ENCODE measurements around the gene PFN1. TPM values are rescaled to one million over a fixed set of nuclear protein-coding genes. Genes with fewer than 3 reads are reported as not detected.

The PFN1 gene
- total and polyA plus RNA-seq, 10 of the 15 experiments (the other 5 are each of a cell fraction or from before 2014, with no cell fraction given) = 154 to 3,892 (median 1,918) TPM

- H3K79me2 ChIP-seq (ENCODE audit: control insufficient read depth, insufficient read depth, low read length) = peaks cover 4% of the 10 kb centered on the region; the same call in 1 of the 2 replicates
- in situ Hi-C loops (cut with MboI) = no loop called here
- no peak overlapping the region for H3K4me3 ChIP-seq
- no TSS peak for BruUV-seq (replicated peaks)
- no peaks in the 10 kb centered on the region for H3K9me3 ChIP-seq (replicated peaks; ENCODE audit: control insufficient read depth, insufficient read depth, low read length)
- no peak overlapping the region for H3K4me2 ChIP-seq (ENCODE audit: control insufficient read depth, insufficient read depth)
- no peak for FAIRE-seq
- intact Hi-C loops (cut with micrococcal nuclease; ENCODE audit: unreplicated experiment) = no loop called here
- CTCF ChIA-PET = interaction anchor here (2.8 kb wide), 1 partner anchor 88 kb away, joined by 11 read pairs; no protein-coding TSS in a partner anchor
- H3K27ac ChIP-seq (ENCODE audit: control insufficient read depth, insufficient read depth) = no peak overlapping the region
- RAD21 ChIA-PET (ENCODE audit: unreplicated experiment) = no interaction called here
- TF ChIP-seq BRCA1 (IDR thresholded peaks at IDR 0.05; ENCODE audit: low read depth, low read length) = no peak
- no peak for TF ChIP-seq ZZZ3 (IDR thresholded peaks at IDR 0.05; ENCODE audit: control insufficient read depth, insufficient read length, low read depth)
- no peak for TF ChIP-seq NBN (IDR thresholded peaks at IDR 0.05)
- no peak for TF ChIP-seq SPI1 (IDR thresholded peaks at IDR 0.05; ENCODE audit: borderline replicate concordance, insufficient read depth, low read depth, low read length)
- no peak for TF ChIP-seq CREB1 (IDR thresholded peaks at IDR 0.05; ENCODE audit: low read depth)
- TF ChIP-seq SRF (IDR thresholded peaks at IDR 0.05; ENCODE audit: low read depth in 2 of 2, low read length in 2 of 2) = no peak
- TF ChIP-seq WRNIP1 (IDR thresholded peaks at IDR 0.05; ENCODE audit: borderline replicate concordance, low read depth, low read length) = no peak
- no peak for TF ChIP-seq ZBTB33 (IDR thresholded peaks at IDR 0.05)
- TF ChIP-seq RAD51 (IDR thresholded peaks at IDR 0.05) = no peak
- TF ChIP-seq HDAC6 (IDR thresholded peaks at IDR 0.05; ENCODE audit: unreplicated experiment) = no peak
- TF ChIP-seq FOXK2 (IDR thresholded peaks at IDR 0.05) = no peak
- TF ChIP-seq HDGF (IDR thresholded peaks at IDR 0.05) = no peak
- no peak for TF ChIP-seq PML (IDR thresholded peaks at IDR 0.05; ENCODE audit: low read length)
- no peak for TF ChIP-seq CHD2 (IDR thresholded peaks at IDR 0.05; ENCODE audit: borderline replicate concordance, low read depth, low read length)
- TF ChIP-seq MLLT1 (IDR thresholded peaks at IDR 0.05) = no peak
- DNase-seq (ENCODE audit: low read depth, low spot score) = no peak
- no peaks in the 10 kb centered on the region for H4K20me1 ChIP-seq (ENCODE audit: control insufficient read depth, insufficient read depth)
- SMC1A ChIA-PET (ENCODE audit: uncharacterized antibody, unreplicated experiment) = no interaction called here
- ATAC-seq = no peak
- H2AFZ ChIP-seq (ENCODE audit: control insufficient read depth, low read depth, low read length) = no peak overlapping the region
- H3K27me3 ChIP-seq (replicated peaks in 1 of 2; ENCODE audit: control insufficient read depth in 2 of 2, insufficient read depth in 2 of 2, low read length in 1 of 2) = no peaks in the 10 kb centered on the region
- peaks cover 22 to 26% of the 10 kb centered on the region in 2 experiments; a peak in 3 of 4 replicates for H3K36me3 ChIP-seq (ENCODE audit: control insufficient read depth in 2 of 2, insufficient read depth in 2 of 2, low read length in 1 of 2)
- no peak overlapping the region for H3K9ac ChIP-seq (ENCODE audit: control insufficient read depth, insufficient read depth, low read length)
- 87% methylated on average over 9 of the region's 9 CpGs for WGBS (ENCODE audit: insufficient coverage, insufficient replicate concordance, low lambda C conversion rate, missing lambda C conversion rate)
- peaks cover 3% of the 10 kb centered on the region; the same call in 1 of the 2 replicates for H3K4me1 ChIP-seq (ENCODE audit: control insufficient read depth, insufficient read depth, low read length)
- POLR2A ChIA-PET = interaction anchor here (0.5 kb wide), 1 partner anchor 78 kb away, joined by 3 read pairs; no protein-coding TSS in a partner anchor
Measured at GRCh38 chr17:4974115-4974670, 25.9 kb upstream of the PFN1 start.

Data from GM12878 (cell line).